Measurements from ENCODE around the gene IPO4. TPM values are rescaled to one million over a fixed set of nuclear protein-coding genes. Genes with fewer than 3 reads are reported as not detected.

IPO4 gene
- total and polyA plus RNA-seq, 2 of the 13 experiments (the other 11 are each of a cell fraction or from before 2014, with no cell fraction given), result 39.0 to 179 TPM

DNA sequence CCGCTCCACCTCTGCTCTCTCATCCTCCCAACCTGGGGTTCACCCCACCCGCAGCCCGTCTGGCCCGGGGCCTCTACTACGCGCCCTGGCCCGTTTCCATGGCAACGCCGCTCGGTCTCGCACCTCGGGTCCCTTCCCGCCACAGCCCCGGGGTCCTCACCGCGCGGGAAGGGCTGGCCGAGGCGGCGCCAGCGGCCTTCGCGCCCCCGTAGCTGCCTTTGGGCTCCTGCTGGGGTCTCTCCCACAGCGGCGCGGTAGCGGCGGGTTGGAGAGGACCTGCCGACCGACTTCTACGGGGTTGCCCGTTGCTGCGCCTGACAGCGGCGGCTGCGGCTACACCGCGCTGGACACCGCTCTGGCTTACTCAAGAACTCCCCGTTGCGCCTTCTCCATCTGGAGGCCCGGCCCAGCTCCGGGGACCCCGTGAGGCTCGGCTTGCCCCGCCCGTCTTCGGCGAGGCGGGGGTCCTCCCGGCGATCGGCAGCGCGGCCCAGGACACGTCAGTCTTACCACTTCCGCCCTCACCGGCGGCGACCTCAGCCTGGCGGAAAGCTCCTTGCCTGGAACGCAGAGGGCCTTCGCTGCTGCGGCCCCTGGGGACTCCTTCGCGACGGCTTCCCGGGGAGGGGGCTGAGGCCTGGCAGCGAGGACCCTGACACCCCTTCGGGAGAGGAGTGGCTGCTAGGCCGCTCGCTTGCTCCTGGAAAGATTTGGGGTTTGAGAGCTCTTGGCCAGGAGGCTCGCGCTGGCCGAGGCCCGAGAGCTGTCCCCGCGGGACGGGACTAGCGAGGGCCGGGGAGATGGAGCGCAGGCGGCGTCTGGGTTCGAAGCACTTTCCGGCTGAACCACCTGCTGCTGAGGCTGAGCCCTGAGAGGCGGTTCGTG, 6.8 kb upstream of the IPO4 start, which contains the start of gene TM9SF1 (continued):
- TF ChIP-seq HNRNPLL (IDR thresholded peaks at IDR 0.05; ENCODE audit: low read depth, low read length, poor library complexity, severe bottlenecking), result peak; percentile 87
- peak; percentile 86 for TF ChIP-seq ZFP36L1 (CRISPR knock-in tag; IDR thresholded peaks at IDR 0.05)
- TF ChIP-seq ZNF460 (CRISPR knock-in tag; IDR thresholded peaks at IDR 0.05; ENCODE audit: borderline replicate concordance), result no peak
- TF ChIP-seq ZNF7 (CRISPR knock-in tag; IDR thresholded peaks at IDR 0.05), result 0 out of 2 replicates have a peak, but pooled peaks have one; percentile 41
- peak; percentile 99 for TF ChIP-seq ZNF280D (CRISPR knock-in tag; IDR thresholded peaks at IDR 0.05)
- peak; percentile 94 for TF ChIP-seq ZNF441 (CRISPR knock-in tag; IDR thresholded peaks at IDR 0.05; ENCODE audit: borderline replicate concordance)
- peak; percentile 87 for TF ChIP-seq TEF (CRISPR knock-in tag; IDR thresholded peaks at IDR 0.05)
- TF ChIP-seq ZNF468 (CRISPR knock-in tag; IDR thresholded peaks at IDR 0.05), result no peak
- peak; percentile 30; the same call in 1 of the 2 replicates for TF ChIP-seq ZNF3 (CRISPR knock-in tag; IDR thresholded peaks at IDR 0.05)
- TF ChIP-seq ZMAT5 (CRISPR knock-in tag; IDR thresholded peaks at IDR 0.05; ENCODE audit: borderline replicate concordance, low read depth), result no peak
- no peak for TF ChIP-seq MBNL3 (CRISPR knock-in tag; conservative IDR thresholded peaks at IDR 0.05)
- TF ChIP-seq KLF12 (CRISPR knock-in tag; IDR thresholded peaks at IDR 0.05; ENCODE audit: borderline replicate concordance), result peak; percentile 99
- TF ChIP-seq, protein P1, sequence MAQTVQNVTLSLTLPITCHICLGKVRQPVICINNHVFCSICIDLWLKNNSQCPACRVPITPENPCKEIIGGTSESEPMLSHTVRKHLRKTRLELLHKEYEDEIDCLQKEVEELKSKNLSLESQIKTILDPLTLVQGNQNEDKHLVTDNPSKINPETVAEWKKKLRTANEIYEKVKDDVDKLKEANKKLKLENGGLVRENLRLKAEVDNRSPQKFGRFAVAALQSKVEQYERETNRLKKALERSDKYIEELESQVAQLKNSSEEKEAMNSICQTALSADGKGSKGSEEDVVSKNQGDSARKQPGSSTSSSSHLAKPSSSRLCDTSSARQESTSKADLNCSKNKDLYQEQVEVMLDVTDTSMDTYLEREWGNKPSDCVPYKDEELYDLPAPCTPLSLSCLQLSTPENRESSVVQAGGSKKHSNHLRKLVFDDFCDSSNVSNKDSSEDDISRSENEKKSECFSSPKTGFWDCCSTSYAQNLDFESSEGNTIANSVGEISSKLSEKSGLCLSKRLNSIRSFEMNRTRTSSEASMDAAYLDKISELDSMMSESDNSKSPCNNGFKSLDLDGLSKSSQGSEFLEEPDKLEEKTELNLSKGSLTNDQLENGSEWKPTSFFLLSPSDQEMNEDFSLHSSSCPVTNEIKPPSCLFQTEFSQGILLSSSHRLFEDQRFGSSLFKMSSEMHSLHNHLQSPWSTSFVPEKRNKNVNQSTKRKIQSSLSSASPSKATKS (CRISPR knock-in tag; IDR thresholded peaks at IDR 0.05), result no peak
- peak; percentile 99 for TF ChIP-seq ZNF792 (CRISPR knock-in tag; IDR thresholded peaks at IDR 0.05)
- peak; percentile 94 for TF ChIP-seq AGO1 (IDR thresholded peaks at IDR 0.05; ENCODE audit: low read depth, low read length, poor library complexity, severe bottlenecking)
- peak; percentile 100 for TF ChIP-seq DMAP1 (CRISPR knock-in tag; IDR thresholded peaks at IDR 0.05)
- peak; percentile 99 for TF ChIP-seq ERF (CRISPR knock-in tag; IDR thresholded peaks at IDR 0.05)
- peak; percentile 97 for TF ChIP-seq ZNF691 (CRISPR knock-in tag; IDR thresholded peaks at IDR 0.05; ENCODE audit: borderline replicate concordance, low read depth)

Measured in HepG2 (cell line).